Karpas-422 (cell line): ENCODE results near the gene RASD1. TPM values are rescaled to one million over a fixed set of nuclear protein-coding genes. Genes with fewer than 3 reads are reported as not detected.

Experiments used
- DNase-seq: peaks from one replicate; pipeline ENCODE4 v3.0.0-alpha.2; 2015
- H2AFZ ChIP-seq: fragments of 200-600 bp; sonication (generic); 2 replicates; pipeline ENCODE4 v1.6.1; 2014; ENCODE audit warnings: antibody characterized with exemption, low read length, mixed read lengths
- H3K27ac ChIP-seq: fragments of 200-600 bp; sonication (generic); 2 replicates; pipeline ENCODE4 v1.5.1; 2014; ENCODE audit warnings: mild to moderate bottlenecking, low read length, moderate library complexity
- H3K27me3 ChIP-seq: fragments of 200-600 bp; sonication (generic); 2 replicates; pipeline ENCODE4 v1.6.1; 2014; ENCODE audit warnings: low read length, mixed read lengths
- H3K36me3 ChIP-seq: fragments of 200-600 bp; sonication (generic); 2 replicates; pipeline ENCODE4 v1.6.1; 2014; ENCODE audit warnings: low read length, mixed read lengths; ENCODE audit not compliant: insufficient read depth
- H3K4me1 ChIP-seq: fragments of 200-600 bp; sonication (generic); 2 replicates; pipeline ENCODE4 v1.6.1; 2014; ENCODE audit warnings: mild to moderate bottlenecking, low read length, mixed read lengths
- H3K4me2 ChIP-seq: fragments of 200-600 bp; sonication (generic); 2 replicates; pipeline ENCODE4 v1.6.1; 2014; ENCODE audit warnings: low read length, low read depth, mild to moderate bottlenecking; ENCODE audit not compliant: poor library complexity, severe bottlenecking
- H3K4me3 ChIP-seq: fragments of 200-600 bp; sonication (generic); 2 replicates; pipeline ENCODE4 v1.5.1; 2014; ENCODE audit warnings: mild to moderate bottlenecking, antibody characterized with exemption, low read length, mixed read lengths
- H3K79me2 ChIP-seq: fragments of 200-600 bp; sonication (generic); 2 replicates; pipeline ENCODE4 v1.6.1; 2014; ENCODE audit warnings: mild to moderate bottlenecking, low read length, mixed read lengths
- H3K9ac ChIP-seq: fragments of 200-600 bp; sonication (generic); 2 replicates; pipeline ENCODE4 v1.6.0; 2014; ENCODE audit warnings: low read length
- H3K9me2 ChIP-seq: fragments of 200-600 bp; sonication (generic), shearing (Covaris generic); replicated peaks from 2 replicates; pipeline ENCODE4 v1.6.0; 2014; ENCODE audit warnings: mild to moderate bottlenecking, low read length, moderate library complexity; ENCODE audit not compliant: insufficient read depth
- H3K9me3 ChIP-seq: fragments of 300-700, 200-600 bp; sonication (generic); 2 replicates; pipeline ENCODE4 v1.6.1; 2014; ENCODE audit warnings: low read length, mixed read lengths
- H4K20me1 ChIP-seq: fragments of 200-600 bp; sonication (generic); 2 replicates; pipeline ENCODE4 v1.6.1; 2014; ENCODE audit warnings: mild to moderate bottlenecking, antibody characterized with exemption, low read length, low read depth; ENCODE audit not compliant: insufficient read depth
- total RNA-seq: library from RNA; depleted of rRNA; stranded (reverse); fragments of >200 nt; shearing (Covaris generic); gene quantifications from 2 replicates; pipeline ENCODE4 v1.2.3, GENCODE V29; 2014; ENCODE audit warnings: low replicate concordance; rRNA removed

The RASD1 gene, protein sequence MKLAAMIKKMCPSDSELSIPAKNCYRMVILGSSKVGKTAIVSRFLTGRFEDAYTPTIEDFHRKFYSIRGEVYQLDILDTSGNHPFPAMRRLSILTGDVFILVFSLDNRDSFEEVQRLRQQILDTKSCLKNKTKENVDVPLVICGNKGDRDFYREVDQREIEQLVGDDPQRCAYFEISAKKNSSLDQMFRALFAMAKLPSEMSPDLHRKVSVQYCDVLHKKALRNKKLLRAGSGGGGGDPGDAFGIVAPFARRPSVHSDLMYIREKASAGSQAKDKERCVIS
- total RNA-seq: not detected in 2 replicates

GRCh38 chr17:17496189-17497064 lies at the start of gene RASD1:
TSS of gene RASD1 (minus strand) at chr17:17496395. CDS start at chr17:17496181, 214 bp downstream.
- no peaks in the 10 kb centered on the region for H3K9me2 ChIP-seq
- H3K4me1 ChIP-seq: no peaks in the 10 kb centered on the region
- H3K4me3 ChIP-seq: no peak within 1 kb of the TSS
- H3K27ac ChIP-seq: no peak within 1 kb of the TSS
- H3K9ac ChIP-seq: no peak within 1 kb of the TSS
- DNase-seq: peak; percentile 84
- H3K79me2 ChIP-seq: no peaks in the 10 kb centered on the region
- no peak within 1 kb of the TSS for H2AFZ ChIP-seq
- H4K20me1 ChIP-seq: peaks cover 11% of the 10 kb centered on the region; the same call in 1 of the 2 replicates
- no peak within 1 kb of the TSS for H3K4me2 ChIP-seq
- H3K36me3 ChIP-seq: no peaks in the 10 kb centered on the region
- H3K27me3 ChIP-seq: no peaks in the 10 kb centered on the region
- no peaks in the 10 kb centered on the region for H3K9me3 ChIP-seq

DNA sequence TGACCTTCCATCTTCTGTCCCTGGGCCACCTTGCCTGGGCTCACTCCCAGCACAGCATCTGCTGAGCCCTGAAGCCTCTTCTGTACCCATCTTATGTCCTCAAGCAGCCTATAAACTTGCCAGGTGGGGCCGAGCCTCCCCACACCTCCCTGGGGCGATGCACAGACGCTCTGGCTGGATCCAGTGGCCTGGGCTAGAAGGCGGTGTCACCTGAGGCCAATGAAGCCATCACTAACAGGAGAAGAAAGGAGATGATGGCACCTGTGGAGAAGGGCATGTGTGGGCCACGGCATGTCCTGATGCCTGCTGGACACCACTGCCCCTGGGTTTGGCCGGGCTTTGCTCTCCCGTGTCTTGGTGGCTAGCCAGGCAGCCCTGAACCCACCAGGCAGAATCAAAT lies 49.8 kb upstream of the RASD1 start:
- Histone ChIP-seq H3K4me2 (no peak overlapping the region), H3K27me3 (no peaks in the 10 kb centered on the region), H3K9me3 (no peaks in the 10 kb centered on the region), H3K4me3 (no peak overlapping the region), H3K27ac (no peak overlapping the region), H3K36me3 (no peaks in the 10 kb centered on the region), H2AFZ (no peak overlapping the region), H3K79me2 (no peaks in the 10 kb centered on the region), H3K4me1 (no peaks in the 10 kb centered on the region), H3K9ac (no peak overlapping the region), H3K9me2 (no peaks in the 10 kb centered on the region), H4K20me1 (0 out of 2 replicates have a peak, but pooled peaks cover 4% of the 10 kb centered on the region)
- no peak for DNase-seq

DNA sequence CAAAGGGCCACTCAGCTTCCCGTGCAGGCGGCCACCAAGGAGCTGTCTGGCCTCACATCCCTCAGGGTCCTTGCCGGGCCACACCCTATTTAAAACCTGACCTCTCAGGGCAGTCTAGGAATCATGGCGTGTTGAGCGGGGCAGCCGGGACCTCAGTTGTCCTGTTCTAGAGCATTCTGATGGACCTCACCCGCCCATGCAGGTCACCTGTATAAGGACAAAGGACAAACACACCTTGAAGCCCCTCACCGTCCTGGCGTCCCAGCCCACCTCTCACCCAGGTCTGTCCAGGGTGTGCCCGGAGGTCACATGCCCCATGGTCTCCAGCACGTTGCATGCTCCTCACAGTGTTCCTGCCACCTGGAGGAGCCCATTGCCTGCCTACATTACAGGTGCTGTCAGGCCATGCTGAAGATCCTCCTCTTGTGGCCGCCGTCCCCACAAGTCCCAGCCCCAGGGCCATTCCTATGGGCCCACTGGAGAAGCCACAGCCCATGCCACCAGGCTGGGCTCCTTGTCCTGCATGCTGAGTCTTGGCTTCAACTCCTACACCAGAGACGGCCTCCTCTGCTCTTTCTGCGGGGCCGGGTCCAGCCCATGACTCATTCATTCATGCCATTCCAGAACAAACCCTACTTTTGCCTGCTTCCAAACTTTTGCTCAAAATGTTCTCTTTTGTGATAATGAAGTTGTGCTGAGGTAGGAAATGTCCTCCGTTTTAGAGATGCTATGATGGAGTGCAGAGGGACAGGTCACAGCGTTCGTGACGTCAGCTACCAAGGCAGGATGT lies 49.0 kb upstream of the RASD1 start:
- Histone ChIP-seq H3K27ac (no peak overlapping the region), H4K20me1 (0 out of 2 replicates have a peak, but pooled peaks cover 4% of the 10 kb centered on the region), H3K4me3 (no peak overlapping the region), H3K36me3 (no peaks in the 10 kb centered on the region), H3K4me1 (no peaks in the 10 kb centered on the region), H2AFZ (no peak overlapping the region), H3K9ac (no peak overlapping the region), H3K4me2 (no peak overlapping the region), H3K79me2 (no peaks in the 10 kb centered on the region), H3K27me3 (no peaks in the 10 kb centered on the region), H3K9me3 (no peaks in the 10 kb centered on the region), H3K9me2 (no peaks in the 10 kb centered on the region)
- no peak for DNase-seq

- H3K79me2 ChIP-seq: no peaks in the 10 kb centered on the region
- DNase-seq: no peak
- no peaks in the 10 kb centered on the region for H3K36me3 ChIP-seq
- no peak overlapping the region for H2AFZ ChIP-seq
- H3K4me3 ChIP-seq: no peak overlapping the region
- no peaks in the 10 kb centered on the region for H3K9me2 ChIP-seq
- 0 out of 2 replicates have a peak, but pooled peaks cover 4% of the 10 kb centered on the region for H4K20me1 ChIP-seq
- no peak overlapping the region for H3K27ac ChIP-seq
- H3K9ac ChIP-seq: no peak overlapping the region
- no peaks in the 10 kb centered on the region for H3K27me3 ChIP-seq
- H3K4me1 ChIP-seq: no peaks in the 10 kb centered on the region
- no peak overlapping the region for H3K4me2 ChIP-seq
- no peaks in the 10 kb centered on the region for H3K9me3 ChIP-seq
These were observed 46.9 kb upstream of the RASD1 start for GRCh38 chr17:17542906-17543635.

GRCh38 chr17:17541640-17542001 lies 45.4 kb upstream of the RASD1 start:
- H3K4me1 ChIP-seq: no peaks in the 10 kb centered on the region
- H2AFZ ChIP-seq: no peak overlapping the region
- H3K27ac ChIP-seq: no peak overlapping the region
- H3K79me2 ChIP-seq: no peaks in the 10 kb centered on the region
- no peak overlapping the region for H3K4me3 ChIP-seq
- no peak overlapping the region for H3K9ac ChIP-seq
- H3K36me3 ChIP-seq: no peaks in the 10 kb centered on the region
- no peaks in the 10 kb centered on the region for H3K9me2 ChIP-seq
- DNase-seq: no peak
- H3K4me2 ChIP-seq: no peak overlapping the region
- H3K9me3 ChIP-seq: no peaks in the 10 kb centered on the region
- 0 out of 2 replicates have a peak, but pooled peaks cover 7% of the 10 kb centered on the region for H4K20me1 ChIP-seq
- H3K27me3 ChIP-seq: no peaks in the 10 kb centered on the region

- H3K27ac ChIP-seq: no peak overlapping the region
These were observed 44.9 kb upstream of the RASD1 start for GRCh38 chr17:17540935-17541639.

DNA sequence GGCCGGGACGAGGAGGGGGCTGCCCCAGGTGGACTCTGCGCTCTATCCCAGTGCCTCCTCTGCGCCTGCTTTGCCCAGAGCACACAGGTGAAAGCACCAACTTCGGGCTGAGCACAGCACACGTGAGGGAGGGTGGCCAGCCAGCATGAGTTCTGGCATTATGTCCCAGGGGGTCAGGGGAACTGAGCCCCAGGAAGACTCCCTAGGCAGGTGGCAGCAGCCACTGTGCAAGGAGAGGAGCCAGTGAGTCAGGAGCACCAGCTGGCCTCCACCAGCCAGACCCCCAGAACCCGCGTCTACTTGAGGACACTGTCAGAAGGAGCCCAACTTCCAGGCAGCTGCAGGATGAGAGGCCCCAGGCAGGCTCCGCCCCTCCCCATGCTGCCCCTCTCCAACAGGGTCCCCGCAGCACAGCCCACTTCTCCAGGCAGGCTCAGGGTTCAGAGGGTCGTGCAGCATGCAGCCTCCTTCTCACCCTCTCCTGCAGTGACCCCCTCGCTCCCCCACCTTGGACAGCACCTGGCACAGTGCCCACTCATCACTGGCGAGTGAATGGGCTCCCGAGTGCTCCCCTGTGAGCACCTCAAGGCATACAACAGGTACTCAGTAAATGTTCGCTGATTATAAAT lies 44.2 kb upstream of the RASD1 start:
- no peak for DNase-seq

More at GRCh38 chr17:17540935-17541639, 44.9 kb upstream of the RASD1 start:
- Histone ChIP-seq H3K9me2 (no peaks in the 10 kb centered on the region), H3K9ac (no peak overlapping the region), H3K9me3 (no peaks in the 10 kb centered on the region), H3K36me3 (no peaks in the 10 kb centered on the region), H3K4me2 (no peak overlapping the region), H3K4me1 (no peaks in the 10 kb centered on the region), H3K4me3 (no peak overlapping the region), H3K27me3 (no peaks in the 10 kb centered on the region), H4K20me1 (0 out of 2 replicates have a peak, but pooled peaks cover 11% of the 10 kb centered on the region), H3K79me2 (no peaks in the 10 kb centered on the region), H2AFZ (no peak overlapping the region)
- DNase-seq: no peak

More for the DNA sequence above, 44.2 kb upstream of the RASD1 start:
- H3K9ac ChIP-seq: no peak overlapping the region
- no peaks in the 10 kb centered on the region for H3K27me3 ChIP-seq
- no peaks in the 10 kb centered on the region for H3K79me2 ChIP-seq
- H3K4me3 ChIP-seq: no peak overlapping the region
- no peaks in the 10 kb centered on the region for H3K9me2 ChIP-seq
- no peaks in the 10 kb centered on the region for H3K9me3 ChIP-seq
- H4K20me1 ChIP-seq: 0 out of 2 replicates have a peak, but pooled peaks cover 15% of the 10 kb centered on the region
- H3K27ac ChIP-seq: no peak overlapping the region
- no peaks in the 10 kb centered on the region for H3K36me3 ChIP-seq
- H3K4me1 ChIP-seq: no peaks in the 10 kb centered on the region
- H2AFZ ChIP-seq: no peak overlapping the region
- no peak overlapping the region for H3K4me2 ChIP-seq
